ENCODE data around the gene RIC8B.
A peak's percentile ranks its signal among the peaks of the same experiment; 100 is the strongest.

Gene RIC8B

GRCh38 chr12:106831699-106832098 is 57.2 kb downstream of the RIC8B start:
- DNase-seq (ENCODE audit: extremely low spot score): no peak
- ChIA-PET POLR2A (no interaction called here), CTCF (no interaction called here)
- TF ChIP-seq SUZ12 (IDR thresholded peaks at IDR 0.05): no peak
- TF ChIP-seq HDGF (IDR thresholded peaks at IDR 0.05; ENCODE audit: borderline replicate concordance): no peak

DNA sequence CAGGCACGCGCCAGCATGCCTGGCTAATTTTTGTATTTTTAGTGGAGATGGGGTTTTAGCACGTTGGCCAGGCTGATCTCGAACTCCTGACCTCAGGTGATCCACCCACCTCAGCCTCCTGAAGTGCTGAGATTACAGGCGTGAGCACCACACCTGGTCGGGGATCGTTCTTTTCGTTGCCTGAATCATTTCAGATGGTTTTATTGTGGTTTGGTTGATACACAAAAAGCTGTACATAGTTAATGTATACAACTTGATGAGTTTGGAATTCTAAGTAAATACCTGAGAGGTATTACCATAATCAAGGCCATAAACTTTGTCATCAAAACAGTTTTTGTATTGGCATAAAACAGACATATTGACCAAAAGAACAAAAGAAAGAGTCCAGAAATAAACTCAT is 63.3 kb downstream of the RIC8B start:
- no peak for DNase-seq (ENCODE audit: extremely low spot score)
- TF ChIP-seq ARNT (IDR thresholded peaks at IDR 0.05): no peak
- no peak for TF ChIP-seq FOXK2 (IDR thresholded peaks at IDR 0.05)
- no peak for TF ChIP-seq NFRKB (IDR thresholded peaks at IDR 0.05)
- TF ChIP-seq HDGF (IDR thresholded peaks at IDR 0.05; ENCODE audit: borderline replicate concordance): no peak
- no peak for TF ChIP-seq LEF1 (IDR thresholded peaks at IDR 0.05; ENCODE audit: borderline replicate concordance)
- no peak for TF ChIP-seq FOXM1 (IDR thresholded peaks at IDR 0.05; ENCODE audit: borderline replicate concordance)
- TF ChIP-seq ELF4 (IDR thresholded peaks at IDR 0.05): no peak
- no peak for TF ChIP-seq ZNF384 (IDR thresholded peaks at IDR 0.05)
- no peak for TF ChIP-seq TARDBP (IDR thresholded peaks at IDR 0.05)
- no peak for TF ChIP-seq FOXA1 (IDR thresholded peaks at IDR 0.05)
- TF ChIP-seq L3MBTL2 (conservative IDR thresholded peaks at IDR 0.05): no peak
- no peak for TF ChIP-seq CTBP1 (IDR thresholded peaks at IDR 0.05; ENCODE audit: borderline replicate concordance)
- no peak for TF ChIP-seq SUZ12 (IDR thresholded peaks at IDR 0.05)
- TF ChIP-seq SP1 (IDR thresholded peaks at IDR 0.05): no peak
- TF ChIP-seq BHLHE40 (IDR thresholded peaks at IDR 0.05; ENCODE audit: borderline replicate concordance): no peak
- TF ChIP-seq, protein P1, sequence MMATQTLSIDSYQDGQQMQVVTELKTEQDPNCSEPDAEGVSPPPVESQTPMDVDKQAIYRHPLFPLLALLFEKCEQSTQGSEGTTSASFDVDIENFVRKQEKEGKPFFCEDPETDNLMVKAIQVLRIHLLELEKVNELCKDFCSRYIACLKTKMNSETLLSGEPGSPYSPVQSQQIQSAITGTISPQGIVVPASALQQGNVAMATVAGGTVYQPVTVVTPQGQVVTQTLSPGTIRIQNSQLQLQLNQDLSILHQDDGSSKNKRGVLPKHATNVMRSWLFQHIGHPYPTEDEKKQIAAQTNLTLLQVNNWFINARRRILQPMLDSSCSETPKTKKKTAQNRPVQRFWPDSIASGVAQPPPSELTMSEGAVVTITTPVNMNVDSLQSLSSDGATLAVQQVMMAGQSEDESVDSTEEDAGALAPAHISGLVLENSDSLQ (IDR thresholded peaks at IDR 0.05): no peak
- POLR2A ChIA-PET: no interaction called here
- CTCF ChIA-PET: no interaction called here

DNA sequence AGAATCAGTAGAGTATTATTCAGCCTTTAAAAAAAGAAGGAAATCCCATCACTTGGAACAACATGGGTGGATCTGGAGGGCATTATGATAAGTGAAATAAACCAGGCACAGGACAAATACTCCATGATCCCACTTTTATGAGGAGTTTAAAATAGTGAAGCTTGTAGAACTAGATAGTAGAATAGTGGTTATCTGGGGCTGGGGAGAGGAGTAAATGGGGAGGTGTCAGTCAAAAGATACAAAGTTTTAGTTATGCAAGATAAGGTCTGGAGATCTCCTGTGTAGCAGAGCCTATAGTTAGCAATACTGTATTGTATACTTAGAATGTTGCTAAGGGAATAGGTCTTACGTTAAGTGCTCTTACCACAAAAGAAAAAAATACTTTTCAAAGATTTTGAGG is 64.9 kb downstream of the RIC8B start:
- ChIA-PET CTCF (interaction anchor here (1.2 kb wide), 1 partner anchor 79 kb away, joined by 3 read pairs; no protein-coding TSS in a partner anchor), POLR2A (no interaction called here)
- DNase-seq (ENCODE audit: extremely low spot score): no peak
- TF ChIP-seq FOXM1 (IDR thresholded peaks at IDR 0.05; ENCODE audit: borderline replicate concordance) (no peak), FOXA1 (IDR thresholded peaks at IDR 0.05) (no peak), ELF4 (IDR thresholded peaks at IDR 0.05) (no peak), BHLHE40 (IDR thresholded peaks at IDR 0.05; ENCODE audit: borderline replicate concordance) (no peak), ZNF384 (IDR thresholded peaks at IDR 0.05) (no peak), SUZ12 (IDR thresholded peaks at IDR 0.05) (no peak), SP1 (IDR thresholded peaks at IDR 0.05) (no peak), L3MBTL2 (conservative IDR thresholded peaks at IDR 0.05) (no peak), ARNT (IDR thresholded peaks at IDR 0.05) (no peak), CTBP1 (IDR thresholded peaks at IDR 0.05; ENCODE audit: borderline replicate concordance) (no peak), LEF1 (IDR thresholded peaks at IDR 0.05; ENCODE audit: borderline replicate concordance) (no peak), TARDBP (IDR thresholded peaks at IDR 0.05) (no peak), NFRKB (IDR thresholded peaks at IDR 0.05) (no peak), HDGF (IDR thresholded peaks at IDR 0.05; ENCODE audit: borderline replicate concordance) (no peak), FOXK2 (IDR thresholded peaks at IDR 0.05) (no peak)
- TF ChIP-seq, protein P1 (IDR thresholded peaks at IDR 0.05): no peak

DNA sequence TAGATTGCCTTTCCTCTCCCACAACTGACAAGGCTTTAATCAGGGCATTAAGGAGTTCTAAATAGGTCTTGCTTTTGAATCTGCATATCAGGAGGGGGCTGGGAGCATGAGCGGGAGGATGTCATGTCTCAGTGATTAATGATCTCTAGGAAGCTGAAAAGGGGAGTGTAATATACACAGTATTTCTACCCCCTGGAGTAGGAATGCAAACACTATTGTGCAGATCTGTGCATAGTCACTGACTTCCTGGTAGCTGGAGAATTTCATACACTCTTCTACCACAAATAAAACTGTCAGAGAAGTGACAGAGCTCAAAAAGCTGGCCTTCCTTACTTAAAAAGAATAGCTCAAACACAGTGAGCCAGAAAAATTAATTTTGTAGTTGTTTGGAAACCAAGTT is 65.8 kb downstream of the RIC8B start:
- CTCF ChIA-PET: interaction anchor here (1.2 to 2.3 kb wide), 2 partner anchors 78 to 482 kb away, joined by 3 to 8 read pairs; partner anchors contain the start of gene POLR3B
- DNase-seq (ENCODE audit: extremely low spot score): peak; percentile 41
- TF ChIP-seq FOXM1 (IDR thresholded peaks at IDR 0.05; ENCODE audit: borderline replicate concordance) (no peak), NFRKB (IDR thresholded peaks at IDR 0.05) (no peak), ZNF384 (IDR thresholded peaks at IDR 0.05) (no peak), CTBP1 (IDR thresholded peaks at IDR 0.05; ENCODE audit: borderline replicate concordance) (no peak), ARNT (IDR thresholded peaks at IDR 0.05) (no peak)
- TF ChIP-seq, protein P1 (IDR thresholded peaks at IDR 0.05): peak; percentile 94
- POLR2A ChIA-PET: interaction anchor here (0.6 to 1.3 kb wide), 2 partner anchors 65 to 482 kb away, joined by 3 to 5 read pairs; partner anchors contain the start of genes POLR3B and RIC8B

DNA sequence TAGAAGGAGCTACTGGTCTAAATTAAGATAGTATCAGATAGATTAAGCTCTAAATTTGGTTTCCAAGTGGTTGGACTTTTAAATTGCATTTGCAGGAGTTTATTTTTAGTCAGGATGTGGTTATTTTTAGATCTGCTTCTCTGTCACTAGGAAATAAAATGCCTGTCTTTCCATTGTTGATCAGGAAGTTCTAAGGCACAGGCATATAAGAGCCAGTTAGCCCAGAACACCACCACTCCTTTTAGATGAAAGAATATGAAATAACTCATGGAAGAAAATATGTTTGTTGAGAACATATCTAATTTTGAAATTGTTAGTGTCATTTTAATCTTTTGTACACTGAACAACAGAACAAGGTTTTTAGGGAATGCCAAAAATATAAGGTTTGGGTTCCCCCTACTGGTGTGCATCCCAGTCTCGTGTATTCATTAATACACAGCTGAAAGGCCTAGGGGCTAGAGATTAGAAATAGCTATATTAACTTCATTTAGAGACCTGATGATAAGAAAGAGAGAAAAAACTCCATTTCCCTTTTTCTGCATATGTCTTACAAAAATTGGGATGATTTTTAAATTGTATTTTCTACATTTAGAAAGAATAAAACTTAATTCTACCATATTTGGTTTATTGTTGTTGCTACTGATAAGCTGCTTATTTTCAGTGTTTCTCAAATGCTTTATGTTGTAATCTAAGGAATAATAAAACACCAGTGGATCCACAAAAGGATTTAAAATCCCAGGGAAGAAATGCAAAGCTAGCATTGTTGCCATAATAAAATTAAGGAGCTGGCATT is 67.2 kb downstream of the RIC8B start:
- DNase-seq (ENCODE audit: extremely low spot score): peak; percentile 42
- TF ChIP-seq HDGF (IDR thresholded peaks at IDR 0.05; ENCODE audit: borderline replicate concordance) (no peak), TARDBP (IDR thresholded peaks at IDR 0.05) (no peak), L3MBTL2 (conservative IDR thresholded peaks at IDR 0.05) (no peak), ELF4 (IDR thresholded peaks at IDR 0.05) (no peak), CTBP1 (IDR thresholded peaks at IDR 0.05; ENCODE audit: borderline replicate concordance) (no peak), FOXA1 (IDR thresholded peaks at IDR 0.05) (no peak), ZNF384 (IDR thresholded peaks at IDR 0.05) (no peak), FOXM1 (IDR thresholded peaks at IDR 0.05; ENCODE audit: borderline replicate concordance) (no peak), SUZ12 (IDR thresholded peaks at IDR 0.05) (no peak), NFRKB (IDR thresholded peaks at IDR 0.05) (no peak), SP1 (IDR thresholded peaks at IDR 0.05) (no peak), ARNT (IDR thresholded peaks at IDR 0.05) (no peak), FOXK2 (IDR thresholded peaks at IDR 0.05) (no peak), BHLHE40 (IDR thresholded peaks at IDR 0.05; ENCODE audit: borderline replicate concordance) (no peak), LEF1 (IDR thresholded peaks at IDR 0.05; ENCODE audit: borderline replicate concordance) (no peak)
- TF ChIP-seq, protein P1 (IDR thresholded peaks at IDR 0.05): no peak
- POLR2A ChIA-PET: interaction anchor here (0.5 to 1.2 kb wide), 2 partner anchors 189 to 484 kb away, joined by 3 read pairs; no protein-coding TSS in a partner anchor
- CTCF ChIA-PET: interaction anchor here (0.6 to 2.3 kb wide), 13 partner anchors 11 to 1421 kb away, joined by 3 to 8 read pairs (median 3); partner anchors contain the start of gene POLR3B

All from HEK293T (cell line).